Measurements from ENCODE around the gene RALGAPB. TPM values are rescaled to one million over a fixed set of nuclear protein-coding genes. Genes with fewer than 3 reads are reported as not detected.
A peak's percentile ranks its signal among the peaks of the same experiment; 100 is the strongest.

The RALGAPB gene
- total and polyA plus RNA-seq, 2 of the 13 experiments (the other 11 are each of a cell fraction or from before 2014, with no cell fraction given): 17.6 to 30.6 TPM

- TF ChIP-seq GRHL1 (CRISPR knock-in tag; conservative IDR thresholded peaks at IDR 0.05) (peak; percentile 53; the same call in 1 of the 2 replicates), TEF (CRISPR knock-in tag; IDR thresholded peaks at IDR 0.05) (no peak; the same call in none of the 2 replicates), ZSCAN29 (CRISPR knock-in tag; conservative IDR thresholded peaks at IDR 0.05) (peak; percentile 95), ZBTB8A (CRISPR knock-in tag; IDR thresholded peaks at IDR 0.05; ENCODE audit: borderline replicate concordance, low read depth) (peak; percentile 95), NFRKB (IDR thresholded peaks at IDR 0.05) (peak; percentile 11; the same call in 1 of the 2 replicates), RORA (CRISPR knock-in tag; IDR thresholded peaks at IDR 0.05) (no peak), THAP8 (CRISPR knock-in tag; IDR thresholded peaks at IDR 0.05; ENCODE audit: borderline replicate concordance) (peak; percentile 99), POLR2AphosphoS5 (IDR thresholded peaks at IDR 0.05; ENCODE audit: low read depth, low read length) (peak; percentile 100), ZNF780A (CRISPR knock-in tag; IDR thresholded peaks at IDR 0.05) (peak; percentile 94), TFDP1 (CRISPR knock-in tag; IDR thresholded peaks at IDR 0.05; ENCODE audit: borderline replicate concordance) (peak; percentile 99), MED1 (CRISPR knock-in tag; IDR thresholded peaks at IDR 0.05) (peak; percentile 96), ZBTB3 (CRISPR knock-in tag; IDR thresholded peaks at IDR 0.05; ENCODE audit: borderline replicate concordance, low read depth) (peak; percentile 98), ZNF614 (CRISPR knock-in tag; IDR thresholded peaks at IDR 0.05; ENCODE audit: borderline replicate concordance) (peak; percentile 100), SNRNP70 (IDR thresholded peaks at IDR 0.05; ENCODE audit: low read depth, low read length) (no peak), HDAC1 (CRISPR knock-in tag; IDR thresholded peaks at IDR 0.05) (peak; percentile 99), ZBTB42 (CRISPR knock-in tag; IDR thresholded peaks at IDR 0.05) (peak; percentile 95), SRF (IDR thresholded peaks at IDR 0.05; ENCODE audit: low read depth, low read length) (peak; percentile 45; the same call in 1 of the 2 replicates), ESRRA (CRISPR knock-in tag; IDR thresholded peaks at IDR 0.05; ENCODE audit: low read depth) (peak; percentile 98), ADNP (CRISPR knock-in tag; IDR thresholded peaks at IDR 0.05) (peak; percentile 66; the same call in 1 of the 2 replicates), NBN (conservative IDR thresholded peaks at IDR 0.05) (no peak), HNF4G (IDR thresholded peaks at IDR 0.05; ENCODE audit: borderline replicate concordance, low read depth, low read length) (no peak), HNF4G (CRISPR knock-in tag; IDR thresholded peaks at IDR 0.05; ENCODE audit: borderline replicate concordance, low read depth) (peak; percentile 93), CENPBD1 (CRISPR knock-in tag; IDR thresholded peaks at IDR 0.05; ENCODE audit: borderline replicate concordance, low read depth) (no peak; the same call in 1 of the 2 replicates), CREBL2 (CRISPR knock-in tag; IDR thresholded peaks at IDR 0.05; ENCODE audit: borderline replicate concordance) (peak; percentile 97), ZSCAN21 (CRISPR knock-in tag; IDR thresholded peaks at IDR 0.05; ENCODE audit: borderline replicate concordance) (peak; percentile 98; the same call in 1 of the 2 replicates)
Observed at GRCh38 chr20:38434770-38435554, 37.7 kb upstream of the RALGAPB start, which contains the start of gene SNHG17 (continued).
